Prostate gland (tissue), 2 donors: ENCODE data around the gene RASGRP4.

ENCODE experiments used
- POLR2A ChIP-seq: fragments of 450-650 bp; IDR thresholded peaks from one replicate; pipeline ENCODE4 v1.6.1; 2016; ENCODE audit warnings: antibody characterized with exemption, mild to moderate bottlenecking
- TF ChIP-seq, protein P1 (sequence below), 4 experiments: fragments of 200-600 bp in 2 of 4; fragments of 450-650 bp in 2 of 4; sonication (generic) in 2 of 4; IDR thresholded peaks; 1 replicate in 3 of 4; 2 replicates in 1 of 4; pipeline ENCODE4 v1.5.1; 2016 to 2019; ENCODE audit warnings: antibody characterized with exemption in 4 of 4, mild to moderate bottlenecking in 2 of 4, moderate library complexity in 2 of 4

DNA sequence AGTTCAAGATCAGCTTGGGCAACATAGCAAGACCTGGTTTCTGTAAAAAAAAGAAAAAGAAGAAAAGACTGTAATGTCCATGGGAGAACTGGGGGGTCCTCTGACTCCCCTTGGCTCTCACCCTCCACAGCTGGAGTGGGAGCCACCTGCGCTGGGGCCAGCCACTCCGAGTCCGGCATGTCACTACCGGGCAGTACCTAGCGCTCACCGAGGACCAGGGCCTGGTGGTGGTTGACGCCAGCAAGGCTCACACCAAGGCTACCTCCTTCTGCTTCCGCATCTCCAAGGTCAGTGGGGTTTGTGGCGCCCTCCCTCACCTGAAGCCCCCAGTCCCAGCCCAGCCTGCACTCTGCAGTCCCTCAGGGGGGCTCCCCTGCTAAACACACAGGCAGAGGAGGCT is 22.2 kb upstream of the RASGRP4 start:
- TF ChIP-seq, protein P1, sequence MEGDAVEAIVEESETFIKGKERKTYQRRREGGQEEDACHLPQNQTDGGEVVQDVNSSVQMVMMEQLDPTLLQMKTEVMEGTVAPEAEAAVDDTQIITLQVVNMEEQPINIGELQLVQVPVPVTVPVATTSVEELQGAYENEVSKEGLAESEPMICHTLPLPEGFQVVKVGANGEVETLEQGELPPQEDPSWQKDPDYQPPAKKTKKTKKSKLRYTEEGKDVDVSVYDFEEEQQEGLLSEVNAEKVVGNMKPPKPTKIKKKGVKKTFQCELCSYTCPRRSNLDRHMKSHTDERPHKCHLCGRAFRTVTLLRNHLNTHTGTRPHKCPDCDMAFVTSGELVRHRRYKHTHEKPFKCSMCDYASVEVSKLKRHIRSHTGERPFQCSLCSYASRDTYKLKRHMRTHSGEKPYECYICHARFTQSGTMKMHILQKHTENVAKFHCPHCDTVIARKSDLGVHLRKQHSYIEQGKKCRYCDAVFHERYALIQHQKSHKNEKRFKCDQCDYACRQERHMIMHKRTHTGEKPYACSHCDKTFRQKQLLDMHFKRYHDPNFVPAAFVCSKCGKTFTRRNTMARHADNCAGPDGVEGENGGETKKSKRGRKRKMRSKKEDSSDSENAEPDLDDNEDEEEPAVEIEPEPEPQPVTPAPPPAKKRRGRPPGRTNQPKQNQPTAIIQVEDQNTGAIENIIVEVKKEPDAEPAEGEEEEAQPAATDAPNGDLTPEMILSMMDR (IDR thresholded peaks at IDR 0.05) = no peak
- no peak for TF ChIP-seq POLR2A
